ENCODE data around the gene MPZL3. TPM values are rescaled to one million over a fixed set of nuclear protein-coding genes. Genes with fewer than 3 reads are reported as not detected.

The MPZL3 gene
- total RNA-seq, 2 experiments from 2014 or later: 20.4 to 28.4 TPM

DNA sequence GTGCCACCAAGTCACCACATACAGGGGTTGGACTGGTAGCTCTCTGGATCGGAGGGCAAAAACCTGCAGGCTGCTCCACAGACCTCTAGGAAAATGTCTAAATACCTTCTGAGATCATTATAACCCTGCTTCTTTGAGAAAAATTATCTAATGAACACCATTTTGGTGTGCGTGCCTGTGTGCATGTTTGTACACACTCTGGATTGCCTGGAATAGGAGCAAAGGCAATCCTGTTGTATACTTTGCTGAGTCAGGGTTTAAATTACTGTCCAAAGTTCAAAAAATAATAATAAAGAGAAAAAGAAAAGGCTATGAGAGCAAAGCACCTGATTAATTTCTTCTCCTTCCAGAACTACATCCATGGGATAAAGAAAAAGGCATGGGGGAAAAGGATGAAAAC, 38.4 kb downstream of the MPZL3 start:
- CTCF ChIA-PET: interaction anchor here (1.1 to 4.7 kb wide), 10 partner anchors 9 to 82 kb away, joined by 3 to 28 read pairs (median 10); partner anchors contain the start of genes JAML and MPZL3
- peaks cover 93% of the 10 kb centered on the region for H3K4me1 Mint-ChIP-seq
- peak overlapping the region; percentile 79 for H3K4me3 Mint-ChIP-seq
- ATAC-seq: no peak
- H3K27ac Mint-ChIP-seq: peak overlapping the region; percentile 98
- H3K27me3 Mint-ChIP-seq: no peaks in the 10 kb centered on the region
- no peaks in the 10 kb centered on the region for H3K9me3 Mint-ChIP-seq (ENCODE audit: low read depth)
- DNase-seq: no peak
- peaks cover 61% of the 10 kb centered on the region for H3K36me3 Mint-ChIP-seq

- CTCF ChIA-PET: interaction anchor here (1.3 to 4.7 kb wide), 7 partner anchors 8 to 82 kb away, joined by 6 to 28 read pairs (median 16); partner anchors contain the start of gene JAML
- ATAC-seq (no peak), DNase-seq (no peak)
- Mint-ChIP-seq H3K27me3 (no peaks in the 10 kb centered on the region), H3K4me3 (peak overlapping the region; percentile 79), H3K36me3 (peaks cover 59% of the 10 kb centered on the region), H3K9me3 (ENCODE audit: low read depth) (no peaks in the 10 kb centered on the region), H3K4me1 (peaks cover 91% of the 10 kb centered on the region), H3K27ac (peak overlapping the region; percentile 98)
These were observed 39.0 kb downstream of the MPZL3 start for GRCh38 chr11:118213201-118213600.

GRCh38 chr11:118212781-118213191, 39.4 kb downstream of the MPZL3 start:
- DNase-seq (no peak), ATAC-seq (no peak)
- CTCF ChIA-PET: interaction anchor here (1.3 to 4.3 kb wide), 5 partner anchors 10 to 34 kb away, joined by 6 to 28 read pairs (median 10); partner anchors contain the start of gene JAML
- H3K27me3 Mint-ChIP-seq: no peaks in the 10 kb centered on the region
- no peaks in the 10 kb centered on the region for H3K9me3 Mint-ChIP-seq (ENCODE audit: low read depth)
- H3K4me1 Mint-ChIP-seq: peaks cover 91% of the 10 kb centered on the region
- peak overlapping the region; percentile 98 for H3K27ac Mint-ChIP-seq
- H3K4me3 Mint-ChIP-seq: no peak overlapping the region
- peaks cover 62% of the 10 kb centered on the region for H3K36me3 Mint-ChIP-seq

DNA sequence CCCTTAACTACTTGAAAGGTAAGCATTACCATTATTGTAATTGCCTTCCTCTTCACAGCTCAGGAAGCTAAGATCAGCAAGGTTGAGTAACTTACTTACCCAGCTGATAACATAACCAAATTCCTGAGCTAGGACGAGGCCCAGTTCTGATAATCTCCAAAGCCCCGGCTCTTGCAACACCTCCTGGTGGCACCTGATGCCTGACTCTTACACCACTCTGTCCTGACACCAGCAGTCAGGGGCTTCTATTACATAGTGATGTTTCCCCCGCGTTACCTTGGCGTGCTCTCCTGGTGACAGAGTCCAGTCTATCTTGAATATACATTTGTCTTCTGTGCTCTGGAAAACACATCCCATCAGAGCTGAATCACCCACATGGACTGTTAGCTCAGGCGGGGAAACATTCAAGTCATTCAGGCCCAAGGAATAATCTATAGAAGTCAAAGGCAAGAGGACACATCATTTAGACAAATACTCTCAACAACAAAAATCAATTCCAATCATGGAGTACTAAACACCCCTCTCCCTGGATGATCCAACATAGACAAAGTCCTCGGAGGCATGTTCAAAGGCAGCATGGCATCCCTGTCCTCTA, 39.9 kb downstream of the MPZL3 start:
- Mint-ChIP-seq H3K4me1 (peaks cover 90% of the 10 kb centered on the region), H3K4me3 (no peak overlapping the region), H3K36me3 (peaks cover 63% of the 10 kb centered on the region), H3K9me3 (ENCODE audit: low read depth) (no peaks in the 10 kb centered on the region), H3K27ac (peak overlapping the region; percentile 0), H3K27me3 (no peaks in the 10 kb centered on the region)
- DNase-seq (no peak), ATAC-seq (no peak)
- CTCF ChIA-PET: interaction anchor here (1.2 to 4.3 kb wide), 5 partner anchors 11 to 84 kb away, joined by 3 to 28 read pairs (median 7); partner anchors contain the start of gene JAML

- H3K4me3 Mint-ChIP-seq: no peak overlapping the region
- ATAC-seq (no peak), DNase-seq (no peak)
- CTCF ChIA-PET: interaction anchor here (1.0 to 4.3 kb wide), 4 partner anchors 12 to 35 kb away, joined by 3 to 28 read pairs (median 14); partner anchors contain the start of gene JAML
- no peaks in the 10 kb centered on the region for H3K9me3 Mint-ChIP-seq (ENCODE audit: low read depth)
- peak overlapping the region; percentile 9 for H3K27ac Mint-ChIP-seq
- peaks cover 72% of the 10 kb centered on the region for H3K36me3 Mint-ChIP-seq
- H3K4me1 Mint-ChIP-seq: peaks cover 92% of the 10 kb centered on the region
- H3K27me3 Mint-ChIP-seq: no peaks in the 10 kb centered on the region
These were observed 41.2 kb downstream of the MPZL3 start for GRCh38 chr11:118211006-118211405.

- H3K4me1 Mint-ChIP-seq: peaks cover 92% of the 10 kb centered on the region
These were observed 41.8 kb downstream of the MPZL3 start for GRCh38 chr11:118210323-118210722.

GRCh38 chr11:118209033-118209432, 43.1 kb downstream of the MPZL3 start:
- no peaks in the 10 kb centered on the region for H3K27me3 Mint-ChIP-seq
- H3K9me3 Mint-ChIP-seq (ENCODE audit: low read depth): no peaks in the 10 kb centered on the region
- H3K36me3 Mint-ChIP-seq: peaks cover 77% of the 10 kb centered on the region
- no peak for DNase-seq
- no peak overlapping the region for H3K4me3 Mint-ChIP-seq
- peak overlapping the region; percentile 41 for H3K27ac Mint-ChIP-seq
- CTCF ChIA-PET: interaction anchor here (0.7 to 2.8 kb wide), 4 partner anchors 9 to 18 kb away, joined by 3 to 12 read pairs (median 8); no protein-coding TSS in a partner anchor
- peaks cover 81% of the 10 kb centered on the region for H3K4me1 Mint-ChIP-seq
- ATAC-seq: no peak

More at GRCh38 chr11:118210323-118210722, 41.8 kb downstream of the MPZL3 start:
- no peak for ATAC-seq
- peaks cover 77% of the 10 kb centered on the region for H3K36me3 Mint-ChIP-seq
- CTCF ChIA-PET: interaction anchor here (1.0 kb wide), 1 partner anchor 16 kb away, joined by 3 read pairs; no protein-coding TSS in a partner anchor
- no peaks in the 10 kb centered on the region for H3K9me3 Mint-ChIP-seq (ENCODE audit: low read depth)
- no peak overlapping the region for H3K27ac Mint-ChIP-seq
- no peak overlapping the region for H3K4me3 Mint-ChIP-seq
- no peaks in the 10 kb centered on the region for H3K27me3 Mint-ChIP-seq
- no peak for DNase-seq

DNA sequence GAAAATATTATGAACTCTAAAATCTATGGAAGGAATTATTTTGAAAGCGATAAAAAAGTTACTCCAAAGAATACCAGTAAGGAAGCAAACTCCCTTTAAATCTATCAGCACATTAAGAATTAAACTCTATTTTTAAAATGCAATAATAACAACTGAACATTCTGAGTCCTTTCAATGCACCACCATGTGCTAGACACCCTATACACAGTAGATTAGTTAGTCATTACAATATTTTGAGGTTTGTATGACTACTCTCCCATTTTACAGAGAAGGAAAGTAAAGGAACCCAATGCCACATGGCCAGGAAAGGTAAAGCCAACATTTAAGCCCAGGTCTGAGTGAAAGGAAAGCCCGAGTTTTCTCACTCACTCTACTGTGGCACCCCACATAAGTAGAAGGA, 45.1 kb downstream of the MPZL3 start:
- DNase-seq (no peak), ATAC-seq (no peak)
- Mint-ChIP-seq H3K4me1 (peaks cover 62% of the 10 kb centered on the region), H3K27ac (peak overlapping the region; percentile 85), H3K36me3 (peaks cover 61% of the 10 kb centered on the region), H3K9me3 (ENCODE audit: low read depth) (no peaks in the 10 kb centered on the region), H3K4me3 (no peak overlapping the region), H3K27me3 (no peaks in the 10 kb centered on the region)
- CTCF ChIA-PET: interaction anchor here (1.0 to 2.8 kb wide), 3 partner anchors 9 to 20 kb away, joined by 3 to 11 read pairs (median 4); no protein-coding TSS in a partner anchor

DNA sequence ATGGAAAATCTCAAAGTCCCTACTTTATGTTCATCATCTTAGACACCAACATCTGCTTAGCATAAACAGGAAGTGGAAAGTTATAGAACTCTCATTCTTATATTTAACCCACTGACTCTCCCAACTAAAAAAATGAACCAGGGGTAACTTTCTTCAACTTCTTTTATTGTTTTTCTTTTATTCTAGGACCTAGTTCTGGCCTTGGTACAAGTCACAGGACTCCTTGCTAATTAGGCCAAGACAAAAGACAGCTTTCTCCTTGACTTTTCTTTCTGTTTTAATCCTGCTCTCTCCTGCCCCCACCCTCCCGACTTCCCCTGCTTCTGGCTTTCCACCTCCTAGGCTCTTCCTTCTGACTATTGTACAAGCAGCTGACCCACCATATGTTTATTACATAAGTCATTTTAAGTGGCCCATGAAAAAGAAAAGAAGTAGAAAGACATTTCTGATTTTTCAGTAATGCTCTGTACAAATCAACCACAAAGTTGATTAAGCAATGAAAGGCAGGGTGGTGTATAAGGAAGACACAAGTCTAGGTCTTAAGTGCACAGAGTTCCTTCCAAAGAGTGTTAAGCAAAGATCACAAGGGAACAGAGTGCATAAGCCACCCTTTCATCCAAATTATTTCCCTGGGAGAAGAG, 45.7 kb downstream of the MPZL3 start:
- CTCF ChIA-PET: interaction anchor here (0.9 to 2.7 kb wide), 5 partner anchors 8 to 15 kb away, joined by 3 to 11 read pairs (median 4); no protein-coding TSS in a partner anchor
- Mint-ChIP-seq H3K9me3 (ENCODE audit: low read depth) (no peaks in the 10 kb centered on the region), H3K27me3 (no peaks in the 10 kb centered on the region), H3K4me3 (peak overlapping the region; percentile 13), H3K36me3 (peaks cover 56% of the 10 kb centered on the region), H3K4me1 (peaks cover 56% of the 10 kb centered on the region), H3K27ac (peak overlapping the region; percentile 85)
- ATAC-seq (no peak), DNase-seq (no peak)

DNA sequence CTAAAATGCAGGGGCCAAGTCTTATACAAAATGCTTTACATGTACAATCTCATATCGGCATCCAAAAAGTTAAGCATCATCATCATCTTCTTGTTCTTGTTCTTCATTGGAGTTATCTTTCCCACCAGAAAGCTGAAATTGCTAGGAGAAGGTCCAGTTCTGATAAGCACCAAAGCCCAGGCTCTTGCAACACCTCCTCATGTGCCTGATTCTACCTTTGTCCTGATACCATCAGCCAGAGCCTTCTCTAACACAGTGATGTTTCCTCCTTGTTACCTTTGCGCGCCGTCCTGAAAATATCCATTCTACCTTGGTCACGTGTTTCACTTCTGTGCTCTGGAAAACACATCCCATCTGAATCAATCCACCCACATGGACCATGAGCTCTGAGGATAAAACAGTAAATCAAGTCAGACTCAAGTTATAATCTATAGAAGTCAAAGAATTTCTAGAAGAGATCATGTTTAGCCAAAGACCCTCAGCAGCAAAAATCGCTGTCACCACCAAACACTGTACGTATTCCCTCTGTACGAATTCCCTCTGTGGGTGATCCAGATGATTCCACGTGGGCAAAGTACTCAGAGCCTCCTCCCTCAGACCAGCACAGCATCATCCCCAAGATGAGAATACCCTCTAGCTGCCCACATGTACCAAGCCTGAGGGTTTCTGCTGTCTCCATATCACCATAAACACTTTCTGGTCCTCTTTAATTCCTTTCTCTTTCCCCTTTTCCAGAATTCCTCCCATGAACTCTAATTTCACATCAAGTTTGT, 46.4 kb downstream of the MPZL3 start:
- peak overlapping the region; percentile 85 for H3K27ac Mint-ChIP-seq

GRCh38 chr11:118202599-118203422, 49.4 kb downstream of the MPZL3 start:
- Mint-ChIP-seq H3K9me3 (ENCODE audit: low read depth) (no peaks in the 10 kb centered on the region), H3K27me3 (no peaks in the 10 kb centered on the region), H3K27ac (no peak overlapping the region), H3K4me1 (peaks cover 40% of the 10 kb centered on the region), H3K36me3 (peaks cover 38% of the 10 kb centered on the region), H3K4me3 (no peak overlapping the region)
- DNase-seq (peak; percentile 95), ATAC-seq (peak; percentile 57)
- CTCF ChIA-PET: interaction anchor here (0.8 to 2.1 kb wide), 28 partner anchors 11 to 395 kb away, joined by 3 to 29 read pairs (median 4); partner anchors contain the start of genes JAML, MPZL3 and UBE4A

More for the DNA sequence above, 46.4 kb downstream of the MPZL3 start:
- Mint-ChIP-seq H3K4me1 (peaks cover 50% of the 10 kb centered on the region), H3K9me3 (ENCODE audit: low read depth) (no peaks in the 10 kb centered on the region), H3K4me3 (peak overlapping the region; percentile 13), H3K36me3 (peaks cover 49% of the 10 kb centered on the region), H3K27me3 (no peaks in the 10 kb centered on the region)
- no peak for DNase-seq
- ATAC-seq: no peak
- CTCF ChIA-PET: interaction anchor here (0.9 to 2.7 kb wide), 5 partner anchors 7 to 16 kb away, joined by 3 to 11 read pairs (median 4); no protein-coding TSS in a partner anchor

GRCh38 chr11:118201966-118202365, 50.2 kb downstream of the MPZL3 start:
- CTCF ChIA-PET: interaction anchor here (0.8 to 2.1 kb wide), 28 partner anchors 12 to 394 kb away, joined by 3 to 29 read pairs (median 4); partner anchors contain the start of genes JAML, MPZL3 and UBE4A
- Mint-ChIP-seq H3K36me3 (peaks cover 38% of the 10 kb centered on the region), H3K27me3 (no peaks in the 10 kb centered on the region), H3K9me3 (ENCODE audit: low read depth) (no peaks in the 10 kb centered on the region), H3K4me3 (no peak overlapping the region), H3K27ac (no peak overlapping the region), H3K4me1 (peaks cover 33% of the 10 kb centered on the region)
- ATAC-seq (peak; percentile 25), DNase-seq (no peak)
